Myocyte (in vitro differentiated cells): ENCODE data around the gene DNAH6. TPM values are rescaled to one million over a fixed set of nuclear protein-coding genes. Genes with fewer than 3 reads are reported as not detected.

Source experiments
- DNase-seq: peaks from one replicate; pipeline ENCODE4 v3.0.0-alpha.2; 2012; ENCODE audit warnings: low read depth
- total RNA-seq: library from RNA; depleted of rRNA; stranded (reverse); fragments of >200 nt; gene quantifications from 2 replicates; pipeline ENCODE4 v1.2.3, GENCODE V29; 2014

DNAH6 gene
- total RNA-seq, 1 donor from 2014 or later = 0.03 TPM

DNA sequence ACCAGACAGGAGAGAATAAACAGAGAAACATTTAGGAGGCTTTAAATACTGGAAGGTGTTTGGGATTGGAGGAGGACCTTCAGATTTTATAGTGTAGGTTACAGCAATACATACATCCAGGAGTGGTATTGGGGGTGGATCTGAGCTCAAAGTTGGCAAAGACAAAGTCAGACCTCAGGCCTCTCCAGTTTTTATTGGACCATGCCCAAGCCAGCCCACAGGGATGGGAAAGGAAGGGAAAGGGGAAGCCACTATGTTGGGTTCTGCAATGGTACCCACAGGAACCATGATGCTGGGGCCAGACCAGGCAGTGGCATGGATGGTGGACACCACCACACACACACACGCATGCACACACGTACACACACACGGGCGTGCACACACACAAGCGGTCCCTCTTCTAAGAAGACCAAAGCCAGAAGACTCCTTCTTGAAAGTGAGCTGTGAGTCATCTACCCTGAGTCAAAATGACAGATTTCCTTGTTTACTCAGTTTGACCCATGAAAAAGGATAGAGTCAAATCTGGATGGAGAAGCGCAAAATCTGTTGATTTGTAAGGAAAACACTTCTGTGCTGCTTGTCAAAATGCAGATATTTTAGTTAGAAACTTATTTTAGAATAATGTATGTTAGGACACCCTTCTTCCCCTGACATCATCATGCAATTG, 276.7 kb downstream of the DNAH6 start:
- no peak for DNase-seq

DNA sequence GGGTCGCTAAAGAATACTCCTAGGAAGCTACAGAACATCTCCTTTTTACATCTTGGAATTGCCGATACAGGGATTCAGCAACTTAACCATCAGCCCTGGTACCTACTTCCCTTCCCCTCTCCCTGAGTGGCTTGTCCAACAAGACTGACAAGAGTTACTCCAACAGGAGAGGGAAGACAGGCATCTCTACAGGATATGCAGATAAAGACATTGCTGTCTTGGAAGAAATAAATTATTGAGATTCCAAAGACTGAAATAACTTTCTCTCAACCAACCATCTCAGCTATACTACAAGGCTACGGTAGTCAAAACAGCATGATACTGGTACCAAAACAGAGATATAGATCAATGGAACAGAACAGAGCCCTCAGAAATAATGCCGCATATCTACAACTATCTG, 277.3 kb downstream of the DNAH6 start:
- no peak for DNase-seq

DNA sequence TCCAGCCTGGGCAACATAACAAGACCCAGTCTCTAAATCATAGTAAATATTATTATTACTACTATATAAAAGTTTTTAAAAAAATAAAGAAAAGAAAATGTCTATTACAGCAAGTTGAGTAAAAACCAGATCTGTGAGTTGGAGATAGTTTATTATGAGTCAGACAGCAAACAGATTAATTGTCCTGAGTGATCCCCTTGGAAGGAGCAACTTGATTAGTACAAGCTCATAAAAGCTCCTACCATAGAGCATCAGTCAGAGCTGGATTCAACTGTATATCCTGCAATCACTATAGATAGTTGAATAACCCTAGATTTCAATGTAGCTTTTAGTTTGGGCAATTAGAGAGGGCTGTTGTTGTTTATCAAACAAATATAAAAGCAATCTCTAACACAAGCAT, 280.5 kb downstream of the DNAH6 start:
- no peak for DNase-seq

DNA sequence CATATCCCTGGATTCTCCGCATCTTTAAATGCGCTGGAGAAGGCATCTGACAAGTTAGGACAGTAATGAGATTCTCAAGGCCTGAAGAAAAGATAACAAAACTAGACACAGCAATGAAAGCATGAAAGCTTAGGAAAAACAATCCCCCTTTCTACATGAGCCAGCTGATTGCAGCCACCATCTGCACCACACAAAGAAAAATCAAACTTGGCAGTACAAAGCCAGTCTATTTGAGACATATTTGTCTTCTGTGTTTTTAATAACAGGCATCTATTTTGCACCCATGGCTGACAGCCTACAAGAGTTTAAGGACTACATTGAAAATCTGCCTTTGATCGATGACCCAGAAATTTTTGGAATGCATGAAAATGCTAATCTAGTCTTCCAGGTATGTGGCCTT, 281.0 kb downstream of the DNAH6 start:
- DNase-seq = no peak

DNA sequence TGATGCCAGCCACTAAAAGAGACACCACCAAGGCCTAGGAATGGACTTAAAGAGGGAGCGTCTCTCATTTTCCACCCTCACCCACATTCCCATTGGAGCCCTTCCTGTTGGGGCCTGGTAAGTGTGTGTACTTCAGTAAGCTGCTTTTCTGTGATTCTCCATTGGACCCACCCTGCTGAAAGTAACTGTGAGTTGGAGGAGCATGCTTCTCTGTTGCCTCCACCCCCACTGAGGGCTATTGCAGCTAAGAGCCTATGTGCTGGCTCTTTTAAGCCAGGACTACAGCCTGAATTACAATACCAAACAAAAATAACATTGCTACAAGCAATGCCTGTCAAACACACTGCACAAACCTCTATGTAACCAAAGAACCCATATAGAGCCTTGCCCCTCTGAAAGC, 283.5 kb downstream of the DNAH6 start:
- no peak for DNase-seq

DNA sequence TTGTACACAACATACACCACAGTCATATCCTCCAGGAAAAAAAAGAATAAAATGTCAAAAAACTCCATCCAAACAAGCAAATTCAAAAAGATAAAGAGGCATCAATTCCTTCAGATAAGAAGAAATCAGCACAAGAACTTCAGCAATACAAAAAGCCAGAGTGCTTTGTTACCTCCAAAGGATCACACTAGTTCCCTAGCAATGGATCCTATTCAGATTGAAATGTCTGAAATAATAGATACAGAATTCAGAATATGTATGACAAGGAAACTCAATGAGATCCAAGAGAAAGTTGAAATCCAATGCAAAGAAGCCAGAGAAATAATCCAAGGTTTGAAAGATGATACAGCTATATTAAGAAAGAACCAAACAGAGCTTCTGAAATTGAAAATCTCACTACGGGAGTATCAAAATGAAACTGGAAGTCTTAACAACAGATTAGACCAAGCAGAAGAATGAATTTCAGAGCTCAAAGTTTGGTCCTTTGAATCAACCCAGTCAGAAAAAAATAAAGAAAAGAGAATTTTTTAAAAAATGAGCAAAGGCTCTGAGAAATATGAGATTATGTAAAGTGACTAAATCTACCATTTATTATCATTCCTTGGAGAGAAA, 284.0 kb downstream of the DNAH6 start:
- no peak for DNase-seq

DNA sequence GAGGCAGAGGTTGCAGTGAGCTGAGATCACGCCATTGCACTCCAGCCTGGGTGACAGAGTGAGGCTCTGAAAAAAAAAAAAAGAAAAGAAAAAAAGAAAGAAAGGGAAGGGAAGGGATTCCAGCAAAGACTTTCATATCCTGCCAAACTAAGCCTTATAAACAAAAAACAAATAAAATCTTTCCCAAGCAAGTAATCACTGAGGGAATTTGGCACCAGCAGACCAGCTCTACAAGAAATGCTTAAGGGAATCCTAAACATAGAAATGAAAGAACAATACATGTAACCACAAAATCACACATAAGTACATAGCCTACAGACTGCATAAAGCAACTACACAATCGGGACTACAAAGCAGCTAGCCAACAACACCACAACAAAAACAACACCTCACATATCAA, 285.5 kb downstream of the DNAH6 start:
- DNase-seq = no peak

DNA sequence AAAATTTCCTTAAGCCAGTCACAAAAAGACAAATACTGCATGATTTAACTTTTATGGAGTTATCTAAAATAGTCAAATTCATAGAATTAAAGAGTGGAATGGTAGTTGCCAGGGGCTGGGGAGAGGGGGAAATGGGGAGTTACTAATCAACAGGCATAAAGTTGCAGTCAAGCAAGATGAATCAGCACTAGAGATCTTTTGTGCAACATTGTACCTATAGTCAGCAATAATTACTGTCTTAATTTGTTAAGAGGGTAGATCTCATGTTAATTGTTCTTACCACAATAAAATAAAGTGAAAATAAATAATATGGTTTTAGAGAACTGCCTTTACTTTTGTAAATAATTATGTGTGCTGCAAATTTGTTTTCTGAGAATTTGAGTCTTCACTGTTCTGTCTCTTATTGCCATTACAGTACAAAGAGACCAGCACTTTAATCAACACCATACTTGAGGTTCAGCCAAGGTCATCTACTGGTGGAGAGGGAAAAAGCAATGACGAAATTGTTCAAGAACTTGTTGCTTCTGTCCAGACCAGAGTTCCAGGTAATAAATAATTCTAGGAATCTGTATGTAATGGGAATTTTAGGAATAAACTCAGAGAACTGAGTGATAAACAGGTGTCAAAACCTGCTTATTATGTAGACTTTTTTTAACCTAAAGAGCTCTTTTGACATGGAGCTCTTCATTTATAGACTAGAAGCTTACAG, 289.1 kb downstream of the DNAH6 start:
- DNase-seq = no peak

DNA sequence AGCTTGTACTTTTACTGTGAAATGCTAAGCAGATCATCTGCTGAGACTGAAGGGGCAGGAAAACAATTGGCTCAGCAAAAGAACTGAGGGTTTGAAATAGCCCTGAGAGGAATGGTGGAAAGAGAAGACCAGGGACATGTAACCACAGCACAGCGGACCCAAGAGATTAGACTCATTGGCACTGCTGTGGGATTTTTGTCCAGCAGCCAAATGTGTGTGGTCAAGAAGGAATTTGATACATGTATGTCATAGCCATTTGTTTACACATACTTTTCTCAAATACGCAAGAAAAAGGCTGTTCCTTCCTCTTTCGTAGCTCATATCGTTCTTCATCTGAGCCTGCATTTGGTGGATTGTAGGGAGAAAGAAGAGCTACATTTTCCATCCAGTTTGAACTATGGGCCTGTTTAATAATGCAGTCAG, 290.8 kb downstream of the DNAH6 start:
- peak; percentile 91 for DNase-seq

DNA sequence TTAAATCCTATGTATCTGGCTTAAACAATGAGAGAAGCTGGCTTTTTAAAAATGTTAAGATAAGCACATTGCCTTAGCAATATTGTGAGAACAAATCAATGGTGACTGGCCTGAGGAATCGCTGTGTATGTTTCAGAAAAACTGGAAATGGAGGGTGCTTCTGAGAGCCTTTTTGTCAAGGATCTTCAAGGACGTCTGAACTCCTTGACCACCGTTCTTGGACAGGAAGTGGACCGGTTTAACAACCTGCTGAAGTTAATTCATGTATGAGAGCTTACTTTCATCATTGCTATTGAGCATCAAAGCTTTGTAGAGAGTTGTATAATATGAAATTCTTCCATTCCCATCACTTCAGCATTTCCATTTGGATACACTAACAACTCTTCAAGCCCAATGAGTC, 292.0 kb downstream of the DNAH6 start:
- no peak for DNase-seq

DNA sequence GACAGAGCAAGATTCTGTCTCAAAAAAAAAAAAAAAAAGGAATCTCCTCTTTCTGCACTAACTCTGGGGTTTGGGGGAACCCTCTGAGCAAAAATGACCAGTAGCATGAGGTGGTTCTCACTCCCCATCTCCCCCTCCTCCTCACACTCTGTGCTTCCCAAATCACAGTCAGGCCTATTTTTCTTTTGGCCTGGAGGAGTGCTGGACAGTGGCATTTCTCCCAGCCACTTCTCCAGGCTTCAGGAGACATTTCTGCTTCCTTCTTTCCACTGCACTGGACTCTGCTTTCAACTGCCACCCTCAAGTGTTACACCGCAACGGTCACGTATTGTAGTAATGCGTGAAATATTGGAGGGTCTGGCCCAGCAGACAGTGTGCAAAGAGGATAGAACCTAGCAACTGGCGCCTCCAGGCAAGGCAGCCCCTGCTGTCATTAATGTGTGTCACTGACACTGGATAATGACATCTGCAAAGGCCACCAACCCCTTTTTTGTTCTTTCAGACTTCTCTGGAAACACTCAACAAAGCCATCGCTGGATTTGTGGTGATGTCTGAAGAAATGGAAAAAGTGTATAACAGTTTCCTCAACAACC, 295.6 kb downstream of the DNAH6 start:
- DNase-seq = no peak

DNA sequence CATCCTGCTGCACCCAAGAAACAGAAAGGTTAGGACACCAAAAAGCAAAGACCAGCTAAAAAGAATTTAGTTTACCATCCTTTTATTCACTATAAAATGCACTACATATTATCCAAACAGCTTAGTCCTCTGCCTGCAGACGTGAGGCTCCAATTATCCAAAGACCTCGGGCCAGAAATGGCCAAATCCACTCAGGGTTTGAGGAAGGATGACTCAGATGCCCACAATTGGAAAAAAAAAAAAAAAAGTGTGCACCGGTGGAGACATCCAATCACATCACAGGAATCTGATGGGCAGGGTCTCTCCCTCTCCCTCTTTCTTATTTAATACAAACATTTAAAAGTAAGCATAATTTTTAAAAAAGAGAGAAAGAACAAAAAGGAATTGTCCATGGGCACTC, 298.8 kb downstream of the DNAH6 start:
- DNase-seq = peak; percentile 12

DNA sequence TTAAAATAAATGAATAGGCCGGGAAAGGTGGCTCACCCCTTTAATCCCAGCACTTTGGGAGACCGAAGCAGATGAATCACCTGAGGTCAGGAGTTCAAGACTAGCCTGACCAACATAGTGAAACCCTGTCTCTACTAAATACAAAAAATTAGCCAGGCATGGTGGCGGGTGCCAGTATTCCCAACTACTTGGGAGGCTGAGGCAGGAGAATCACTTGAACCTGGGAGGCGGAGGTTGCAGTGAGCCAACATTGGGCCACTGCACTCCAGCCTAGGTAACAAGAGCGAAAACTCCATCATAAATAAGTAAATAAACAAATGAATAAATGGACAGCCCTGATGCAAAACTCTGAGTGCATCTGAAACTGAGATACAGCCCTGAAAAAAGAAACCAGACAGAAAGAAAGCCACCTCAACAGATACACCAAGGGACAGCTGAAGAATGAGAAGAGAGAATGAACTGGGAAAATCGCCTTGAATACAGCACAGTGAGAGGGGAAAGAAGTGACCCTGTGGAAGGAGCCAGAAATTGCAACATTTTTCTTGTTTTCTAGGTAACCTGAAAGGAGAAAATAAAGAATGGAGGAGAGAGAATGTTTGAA, 300.2 kb downstream of the DNAH6 start:
- no peak for DNase-seq

DNA sequence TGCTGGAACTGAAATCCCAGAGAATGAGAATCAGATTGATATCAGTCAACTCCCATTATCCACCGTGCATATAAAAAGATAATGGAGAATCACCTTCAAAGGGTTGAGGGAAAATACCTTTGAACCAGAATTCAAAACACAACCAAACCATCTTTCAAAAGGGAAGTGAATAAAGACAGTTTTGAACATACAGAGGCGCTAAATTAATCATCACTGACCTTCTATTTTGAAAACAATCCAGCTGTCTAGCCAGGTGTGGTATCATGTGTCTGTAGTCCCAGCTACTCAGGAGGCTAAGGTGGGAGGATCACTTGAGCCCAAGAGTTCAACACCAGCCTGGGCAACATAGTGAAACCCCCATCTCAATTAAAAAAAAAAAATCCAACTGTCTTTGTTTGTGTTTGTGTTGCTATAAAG, 300.9 kb downstream of the DNAH6 start:
- no peak for DNase-seq

DNA sequence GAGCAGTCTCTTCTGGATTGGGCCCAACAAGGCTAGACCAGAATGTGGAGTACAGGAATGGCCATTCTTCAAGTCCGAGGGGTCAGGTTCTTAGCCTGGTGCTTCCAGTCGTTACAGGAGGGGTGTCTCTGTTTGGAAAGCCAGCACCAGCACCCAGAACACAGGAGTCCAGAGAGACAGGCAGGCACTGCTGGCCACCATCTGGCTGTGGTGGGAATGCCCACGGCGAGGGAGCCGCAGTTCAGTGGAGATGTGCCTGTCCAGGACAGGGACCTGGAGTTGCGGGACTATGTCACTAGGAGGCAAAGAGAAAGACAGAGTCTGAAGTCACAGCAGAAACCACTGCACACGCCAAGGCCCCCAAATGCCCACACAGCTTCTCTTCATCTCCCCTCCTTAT, 305.5 kb downstream of the DNAH6 start:
- DNase-seq = no peak

DNA sequence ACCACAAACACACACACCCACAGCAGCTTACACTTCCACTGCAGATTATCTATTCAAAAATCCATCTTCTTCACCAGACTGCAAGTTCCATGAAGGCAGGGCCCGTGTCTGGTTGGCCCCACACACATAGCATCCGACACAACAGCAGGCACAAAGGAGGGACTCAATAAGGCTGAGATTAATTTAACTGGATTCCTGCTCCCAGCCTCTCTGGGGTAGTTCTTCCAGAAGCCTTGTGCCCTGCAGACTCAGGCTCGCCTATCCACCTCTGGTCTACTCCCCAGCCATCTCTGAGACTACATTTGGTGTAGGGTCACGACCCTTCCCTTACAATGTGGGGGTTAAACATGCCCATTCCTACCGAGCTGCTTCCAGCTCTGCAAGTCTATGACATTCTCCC, 306.9 kb downstream of the DNAH6 start:
- DNase-seq = no peak

DNA sequence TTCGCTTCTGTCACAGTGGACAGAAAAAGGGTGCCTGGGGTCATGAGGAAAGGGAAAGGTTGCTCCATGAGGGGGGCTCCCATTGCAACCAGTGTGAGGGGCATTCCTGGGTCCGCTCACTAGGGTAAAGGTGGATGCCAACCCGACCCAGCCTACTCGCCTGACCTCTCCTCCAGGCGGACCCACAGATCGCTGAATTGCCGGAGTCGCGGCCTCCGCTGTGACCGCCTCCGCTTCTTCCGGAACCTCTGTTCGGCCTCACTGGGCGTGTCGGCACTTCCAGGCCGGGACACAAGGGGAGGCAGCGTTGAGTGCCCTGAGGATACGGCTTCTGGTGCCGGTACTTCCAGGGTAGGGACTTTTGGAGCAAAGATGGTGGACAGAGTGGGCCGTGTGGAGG, 307.5 kb downstream of the DNAH6 start:
- no peak for DNase-seq

DNA sequence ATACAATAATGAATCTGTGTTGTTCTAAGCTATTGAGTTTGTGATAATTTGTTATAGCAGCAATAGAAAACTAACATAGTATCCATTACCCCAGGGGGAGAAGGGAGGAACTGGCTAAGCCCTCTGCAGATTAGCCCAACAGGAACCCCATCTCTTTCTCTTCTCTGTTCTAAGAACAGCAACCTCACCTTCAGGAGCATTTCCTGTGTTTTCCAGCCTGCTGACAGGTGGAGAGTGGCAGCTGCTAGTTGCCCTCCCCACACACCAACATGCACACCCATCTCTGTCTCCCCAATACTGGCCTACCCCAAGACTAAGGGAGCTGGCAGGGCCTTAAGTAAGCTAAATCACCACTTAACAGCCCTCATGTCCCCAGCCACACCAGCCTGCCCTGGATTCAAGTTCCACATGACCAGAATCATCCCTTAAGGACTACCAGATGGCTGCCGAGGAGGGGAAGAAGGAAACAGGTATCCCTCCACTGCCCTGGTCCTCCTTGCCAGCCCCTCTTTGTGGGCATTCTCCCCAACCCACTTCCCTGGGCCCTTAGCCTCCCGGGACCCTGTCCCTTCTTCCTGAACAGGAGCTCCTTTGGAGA, 311.8 kb downstream of the DNAH6 start:
- no peak for DNase-seq

DNA sequence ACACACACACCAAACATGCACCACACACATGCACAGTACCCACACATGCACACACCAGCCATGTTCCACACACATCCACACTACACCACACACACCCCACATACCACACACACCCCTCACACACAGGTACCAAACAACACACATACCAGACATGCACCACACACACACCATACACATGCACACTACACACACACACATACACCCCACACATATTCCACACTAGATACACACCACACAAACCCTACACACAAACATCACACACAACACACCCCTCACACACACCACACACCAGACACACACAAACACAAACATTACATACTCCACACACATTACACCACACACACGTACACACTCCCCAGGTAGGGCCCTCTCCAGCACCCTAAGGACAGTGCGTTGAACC, 313.4 kb downstream of the DNAH6 start:
- DNase-seq = no peak

DNA sequence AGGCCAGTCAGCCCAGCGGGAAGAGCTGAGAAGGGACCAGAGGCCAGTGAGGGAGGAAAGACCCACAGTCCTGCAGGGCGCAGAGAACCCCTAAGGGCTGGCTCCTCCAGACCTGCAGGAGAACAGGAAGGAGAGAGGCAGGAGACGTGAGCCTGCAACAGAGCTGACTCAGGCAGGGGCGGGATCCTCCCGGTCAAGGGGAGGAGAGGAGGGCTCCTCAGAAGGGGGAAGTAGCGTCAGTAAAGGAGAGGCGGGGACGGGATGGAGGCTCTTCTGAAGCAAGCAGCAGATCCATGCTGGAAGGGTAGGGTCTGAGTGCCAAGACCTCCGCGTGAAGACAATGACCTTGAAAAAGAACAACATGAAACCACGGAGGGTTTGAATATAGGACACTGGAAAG, 313.8 kb downstream of the DNAH6 start:
- DNase-seq = no peak

DNA sequence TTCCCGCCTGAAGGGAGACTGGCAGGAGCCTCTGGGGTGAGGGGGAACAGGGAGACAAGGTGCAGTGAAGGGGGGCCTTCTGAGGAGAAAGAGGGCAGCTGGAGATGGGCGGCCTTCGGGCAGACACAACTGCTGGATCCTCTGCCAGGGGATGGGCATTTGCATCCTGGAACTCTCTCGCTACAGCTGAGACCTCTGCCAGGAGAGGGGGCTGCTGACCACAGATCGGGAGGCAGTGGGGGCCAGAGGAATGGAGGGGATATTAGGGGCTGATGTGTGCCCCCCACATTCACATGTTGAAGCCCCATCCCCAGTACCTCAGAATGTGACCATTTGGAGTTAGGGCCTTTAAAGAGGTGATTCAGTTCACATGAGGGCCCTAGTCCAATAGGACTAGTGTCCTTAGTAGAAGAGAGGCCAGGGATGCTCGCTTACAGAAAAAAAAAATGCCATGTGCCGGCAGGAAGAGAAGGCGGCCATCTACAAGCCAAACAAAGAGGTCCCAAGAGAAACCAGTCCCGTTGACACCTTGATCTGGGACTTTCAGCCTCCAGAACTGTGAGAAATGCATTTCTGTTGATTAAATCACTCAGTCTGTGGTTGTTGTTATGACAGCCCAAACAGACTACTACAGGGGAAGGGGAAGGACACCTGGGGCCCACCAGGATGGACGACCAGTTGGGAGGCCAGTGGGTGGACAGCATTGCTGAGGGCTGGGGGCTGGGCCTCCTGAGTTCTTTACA, 314.6 kb downstream of the DNAH6 start:
- no peak for DNase-seq
